OCI-LY3 (cell line): Measurements from ENCODE around the gene E2F6.

Experiments
- H2AFZ ChIP-seq: fragments of 200-600, 300-600 bp; shearing (Covaris generic); 2 replicates; pipeline ENCODE4 v1.6.0; 2014; ENCODE audit warnings: antibody characterized with exemption, low read depth, low read length
- H3K27ac ChIP-seq: fragments of 200-600, 300-600 bp; sonication (generic); 2 replicates; pipeline ENCODE4 v1.5.1; 2014; ENCODE audit warnings: mild to moderate bottlenecking, low read length, moderate library complexity, mixed read lengths
- H3K27me3 ChIP-seq: fragments of 200-600, 300-600 bp; sonication (generic); 2 replicates; pipeline ENCODE4 v1.6.1; 2014; ENCODE audit warnings: low read depth, low read length, mixed read lengths
- H3K36me3 ChIP-seq: fragments of 200-600, 300-600 bp; sonication (generic); replicated peaks from 2 replicates; pipeline ENCODE3; 2014; ENCODE audit warnings: low read depth, low read length, mixed read lengths
- H3K4me1 ChIP-seq: fragments of 300-600, 200-600 bp; sonication (generic); 2 replicates; pipeline ENCODE4 v1.6.1; 2014; ENCODE audit warnings: low read length, mixed read lengths
- H3K4me2 ChIP-seq: fragments of 200-600, 300-600 bp; sonication (generic); 2 replicates; pipeline ENCODE4 v1.6.1; 2014; ENCODE audit warnings: low read length, mixed read lengths
- H3K4me3 ChIP-seq: fragments of 300-600, 200-600 bp; sonication (generic); 2 replicates; pipeline ENCODE4 v1.5.1; 2014; ENCODE audit warnings: antibody characterized with exemption, mild to moderate bottlenecking, low read length, moderate library complexity
- H3K79me2 ChIP-seq: fragments of 300-600, 200-600 bp; shearing (Covaris generic); 2 replicates; pipeline ENCODE4 v1.6.1; 2014; ENCODE audit warnings: mild to moderate bottlenecking, low read length, mixed read lengths
- H3K9ac ChIP-seq: fragments of 300-600, 200-600 bp; shearing (Covaris generic); 2 replicates; pipeline ENCODE4 v1.6.0; 2014; ENCODE audit warnings: mild to moderate bottlenecking, low read length, moderate library complexity
- H3K9me3 ChIP-seq: fragments of 200-600, 300-600 bp; shearing (Covaris generic); 2 replicates; pipeline ENCODE4 v1.6.1; 2014; ENCODE audit warnings: low read length, mixed read lengths; ENCODE audit not compliant: insufficient read depth
- H4K20me1 ChIP-seq: fragments of 200-600, 300-600 bp; sonication (generic); 2 replicates; pipeline ENCODE4 v1.6.1; 2016; ENCODE audit warnings: low read length, mixed read lengths; ENCODE audit not compliant: insufficient read depth
- CTCF ChIP-seq: fragments of 200-600, 300-600 bp; sonication (generic); IDR thresholded peaks from 2 replicates; pipeline ENCODE4 v1.5.1; 2014; ENCODE audit warnings: antibody characterized with exemption, low read length, low read depth
- EZH2phosphoT487 ChIP-seq: fragments of 200-600 bp; shearing (Covaris generic); IDR thresholded peaks from 2 replicates; pipeline ENCODE4 v1.6.1; 2018; ENCODE audit warnings: antibody characterized with exemption, mixed run types, low read depth

Gene E2F6

DNA sequence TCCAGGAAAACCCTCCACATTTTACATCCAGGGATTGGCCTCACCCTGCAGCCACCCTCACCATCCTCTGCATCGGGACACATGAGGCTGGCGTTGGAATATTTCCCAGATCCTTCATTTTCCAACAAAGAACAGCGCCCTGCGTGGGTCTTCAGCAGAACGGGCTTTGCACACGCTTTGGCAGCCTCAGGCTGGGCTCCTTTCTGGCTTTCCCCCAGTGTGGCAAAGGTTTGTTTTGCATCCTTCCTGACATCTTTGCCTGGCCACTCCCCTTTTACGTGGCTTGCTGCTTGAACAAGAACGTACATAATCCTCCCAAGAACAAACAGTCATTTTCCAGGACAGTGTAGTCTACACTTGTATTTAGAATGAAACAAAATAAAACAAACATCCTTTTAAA lies 42.3 kb upstream of the E2F6 start:
- Histone ChIP-seq H3K4me1 (peaks cover 11% of the 10 kb centered on the region), H4K20me1 (no peaks in the 10 kb centered on the region), H3K9ac (no peak overlapping the region), H3K79me2 (no peaks in the 10 kb centered on the region), H3K27ac (no peak overlapping the region), H3K4me2 (no peak overlapping the region), H3K4me3 (no peak overlapping the region), H3K9me3 (no peaks in the 10 kb centered on the region), H2AFZ (no peak overlapping the region), H3K36me3 (peaks cover 2% of the 10 kb centered on the region), H3K27me3 (no peaks in the 10 kb centered on the region)
- TF ChIP-seq CTCF, result no peak
- TF ChIP-seq EZH2phosphoT487, result no peak

- Histone ChIP-seq H4K20me1 (no peaks in the 10 kb centered on the region), H2AFZ (no peak overlapping the region), H3K36me3 (peaks cover 5% of the 10 kb centered on the region), H3K9ac (no peak overlapping the region), H3K4me2 (no peak overlapping the region), H3K9me3 (no peaks in the 10 kb centered on the region), H3K79me2 (no peaks in the 10 kb centered on the region), H3K27ac (no peak overlapping the region), H3K4me1 (peaks cover 11% of the 10 kb centered on the region), H3K27me3 (no peaks in the 10 kb centered on the region), H3K4me3 (no peak overlapping the region)
- TF ChIP-seq CTCF, result no peak
- TF ChIP-seq EZH2phosphoT487, result no peak
These were observed 41.6 kb upstream of the E2F6 start for GRCh38 chr2:11507517-11507916.

GRCh38 chr2:11506611-11506969 lies 40.6 kb upstream of the E2F6 start:
- TF ChIP-seq EZH2phosphoT487, result no peak
- TF ChIP-seq CTCF, result no peak
- Histone ChIP-seq H3K4me2 (no peak overlapping the region), H3K9ac (no peak overlapping the region)

DNA sequence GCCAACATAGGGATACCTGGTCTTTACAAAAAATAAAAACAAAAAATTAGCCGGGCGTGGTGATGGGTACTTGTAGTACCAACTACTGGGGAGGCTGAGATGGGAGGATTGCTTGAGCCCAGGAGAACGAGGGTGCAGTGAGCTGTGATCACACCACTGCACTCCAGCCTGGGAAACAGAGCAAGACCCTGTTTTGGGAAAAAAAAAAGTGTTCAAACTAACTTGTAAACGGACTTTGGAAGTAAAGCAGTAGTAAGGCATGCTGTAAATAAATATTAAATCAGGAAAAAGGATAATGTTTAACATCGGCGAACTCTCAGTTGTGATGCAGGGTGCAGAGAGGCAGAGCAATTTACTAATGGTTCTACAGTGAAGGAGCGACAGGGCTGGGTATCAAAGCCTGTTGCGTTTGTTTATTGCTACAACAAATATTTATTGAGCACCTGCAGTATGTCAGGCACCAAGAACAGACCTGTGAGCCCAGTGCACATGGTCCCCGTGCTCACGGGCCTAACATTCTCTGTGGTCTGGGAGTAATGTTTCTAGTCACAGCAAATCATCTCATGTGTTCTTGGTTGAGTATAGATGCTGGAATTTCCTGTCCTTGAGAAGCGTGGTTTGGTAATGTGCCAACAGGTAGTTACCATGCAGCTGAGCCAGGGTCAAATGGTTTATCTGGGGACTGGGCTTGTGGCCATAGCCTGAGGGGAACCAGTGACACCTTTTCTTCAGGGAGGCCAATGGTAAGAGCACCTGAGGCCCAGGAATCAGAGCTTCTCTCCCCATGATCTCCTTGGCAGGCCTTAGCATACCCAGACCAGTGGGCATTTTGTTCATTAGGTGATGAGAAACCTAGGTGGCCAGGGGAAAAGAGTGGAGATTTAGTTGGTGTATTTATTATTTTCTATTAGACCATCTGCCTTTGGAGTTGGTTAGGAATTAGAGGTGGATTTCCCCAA lies 40.0 kb upstream of the E2F6 start:
- no peaks in the 10 kb centered on the region for H3K27me3 ChIP-seq
- no peak overlapping the region for H3K9ac ChIP-seq
- peaks cover 5% of the 10 kb centered on the region for H3K36me3 ChIP-seq
- TF ChIP-seq CTCF, result no peak
- TF ChIP-seq EZH2phosphoT487, result no peak
- H3K4me2 ChIP-seq, result no peak overlapping the region
- H2AFZ ChIP-seq, result no peak overlapping the region
- H3K9me3 ChIP-seq, result no peaks in the 10 kb centered on the region
- no peak overlapping the region for H3K27ac ChIP-seq
- no peaks in the 10 kb centered on the region for H3K79me2 ChIP-seq
- no peaks in the 10 kb centered on the region for H4K20me1 ChIP-seq
- H3K4me1 ChIP-seq, result peaks cover 18% of the 10 kb centered on the region
- H3K4me3 ChIP-seq, result no peak overlapping the region

More at GRCh38 chr2:11506611-11506969, 40.6 kb upstream of the E2F6 start:
- no peaks in the 10 kb centered on the region for H3K27me3 ChIP-seq
- H3K36me3 ChIP-seq, result peaks cover 5% of the 10 kb centered on the region
- no peak overlapping the region for H3K27ac ChIP-seq
- H3K4me1 ChIP-seq, result peaks cover 11% of the 10 kb centered on the region
- no peaks in the 10 kb centered on the region for H3K9me3 ChIP-seq
- no peaks in the 10 kb centered on the region for H4K20me1 ChIP-seq
- no peak overlapping the region for H3K4me3 ChIP-seq
- H3K79me2 ChIP-seq, result no peaks in the 10 kb centered on the region
- H2AFZ ChIP-seq, result no peak overlapping the region
